ENCODE data around the gene APOC3.
A peak's percentile ranks its signal among the peaks of the same experiment; 100 is the strongest.

The APOC3 gene

DNA sequence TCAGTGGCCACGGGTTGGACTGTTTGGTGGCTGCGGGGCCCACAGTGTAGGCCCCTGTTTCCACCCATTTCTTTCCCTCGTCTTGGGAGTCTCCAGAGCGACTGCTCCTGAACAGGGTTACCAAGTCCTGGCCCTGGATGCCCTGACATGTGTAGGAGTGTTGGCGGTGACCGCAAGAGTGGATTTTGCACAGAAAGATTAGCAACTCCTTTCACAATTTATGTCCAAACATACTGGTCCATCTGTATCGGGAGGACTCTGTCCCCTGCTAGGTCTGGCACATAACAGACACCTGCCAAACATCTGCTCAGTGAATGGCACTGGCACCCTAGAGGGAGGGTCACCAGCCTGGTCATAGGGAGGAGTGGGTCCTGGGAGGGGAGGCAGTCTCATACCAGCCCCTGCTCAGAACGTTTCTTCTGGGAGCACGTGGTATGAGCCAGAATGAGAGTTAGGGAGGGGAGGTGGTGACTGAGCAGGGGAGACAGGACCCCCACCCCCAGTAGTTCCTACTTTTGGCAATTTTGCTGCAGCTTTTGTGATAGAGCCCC is 11.1 kb downstream of the APOC3 start:
- no peaks in the 10 kb centered on the region; the same call in 1 of the 2 replicates for H3K4me1 ChIP-seq (ENCODE audit: control insufficient read depth, insufficient read depth, low read length)
- no peaks in the 10 kb centered on the region for H3K9me3 ChIP-seq (ENCODE audit: control insufficient read depth, insufficient read depth, low read length)
- no peak overlapping the region for H3K9ac ChIP-seq (ENCODE audit: low read depth, low read length)
- H3K27me3 ChIP-seq (ENCODE audit: control insufficient read depth, insufficient read depth, low read length), result no peaks in the 10 kb centered on the region
- peaks cover 22% of the 10 kb centered on the region for H3K36me3 ChIP-seq (ENCODE audit: control insufficient read depth, insufficient read depth, low read length)
- no peak overlapping the region for H3K27ac ChIP-seq (ENCODE audit: low read depth, low read length)
- H3K4me3 ChIP-seq (ENCODE audit: low read depth, low read length), result no peak overlapping the region

DNA sequence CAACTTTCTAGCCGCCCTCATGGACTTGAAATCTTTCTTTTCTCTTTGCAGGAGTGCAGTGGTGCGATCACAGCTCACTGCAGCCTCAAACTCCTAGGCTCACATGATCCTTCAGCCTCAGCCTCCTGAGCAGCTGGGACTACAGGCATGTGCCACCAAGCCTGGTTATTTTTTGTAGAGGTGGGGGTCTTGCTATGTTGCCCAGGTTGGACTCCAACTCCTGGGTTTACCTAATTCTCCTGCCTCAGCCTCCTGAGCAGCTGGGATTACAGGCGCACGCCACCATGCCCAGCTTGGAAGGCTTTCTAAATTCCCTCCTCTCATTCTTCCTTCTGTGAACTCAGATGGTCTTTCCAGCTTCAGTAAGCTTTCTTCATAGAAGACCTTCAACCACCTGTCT is 12.4 kb downstream of the APOC3 start:
- no peaks in the 10 kb centered on the region; the same call in 1 of the 2 replicates for H3K4me1 ChIP-seq (ENCODE audit: control insufficient read depth, insufficient read depth, low read length)
- no peak overlapping the region for H3K9ac ChIP-seq (ENCODE audit: low read depth, low read length)
- peaks cover 35% of the 10 kb centered on the region for H3K36me3 ChIP-seq (ENCODE audit: control insufficient read depth, insufficient read depth, low read length)
- no peaks in the 10 kb centered on the region for H3K9me3 ChIP-seq (ENCODE audit: control insufficient read depth, insufficient read depth, low read length)
- H3K27me3 ChIP-seq (ENCODE audit: control insufficient read depth, insufficient read depth, low read length), result no peaks in the 10 kb centered on the region
- no peak overlapping the region for H3K27ac ChIP-seq (ENCODE audit: low read depth, low read length)
- no peak overlapping the region for H3K4me3 ChIP-seq (ENCODE audit: low read depth, low read length)

DNA sequence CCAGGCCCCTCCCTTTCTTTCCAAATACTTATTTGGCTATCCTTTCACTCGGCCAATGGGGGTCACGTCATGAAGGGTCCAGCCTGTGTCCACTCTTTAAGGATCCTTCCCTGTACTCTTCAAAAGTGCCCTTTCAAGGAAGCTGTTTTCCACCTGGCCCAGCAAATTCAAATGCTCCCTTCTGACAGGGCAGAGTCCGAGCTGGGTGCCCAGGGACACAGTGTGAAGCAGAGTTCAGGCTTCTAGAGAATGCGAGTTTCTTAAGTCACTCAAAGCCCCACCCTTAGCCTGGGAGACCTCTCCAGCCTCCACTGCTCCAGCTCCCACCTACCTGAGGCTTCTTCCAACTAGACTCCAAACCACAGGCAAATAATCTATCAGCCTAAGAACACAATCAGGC is 13.2 kb downstream of the APOC3 start:
- no peaks in the 10 kb centered on the region for H3K9me3 ChIP-seq (ENCODE audit: control insufficient read depth, insufficient read depth, low read length)
- H3K9ac ChIP-seq (ENCODE audit: low read depth, low read length), result no peak overlapping the region
- H3K27me3 ChIP-seq (ENCODE audit: control insufficient read depth, insufficient read depth, low read length), result no peaks in the 10 kb centered on the region
- no peaks in the 10 kb centered on the region; the same call in 1 of the 2 replicates for H3K4me1 ChIP-seq (ENCODE audit: control insufficient read depth, insufficient read depth, low read length)
- no peak overlapping the region for H3K27ac ChIP-seq (ENCODE audit: low read depth, low read length)
- no peak overlapping the region for H3K4me3 ChIP-seq (ENCODE audit: low read depth, low read length)
- H3K36me3 ChIP-seq (ENCODE audit: control insufficient read depth, insufficient read depth, low read length), result peaks cover 42% of the 10 kb centered on the region

DNA sequence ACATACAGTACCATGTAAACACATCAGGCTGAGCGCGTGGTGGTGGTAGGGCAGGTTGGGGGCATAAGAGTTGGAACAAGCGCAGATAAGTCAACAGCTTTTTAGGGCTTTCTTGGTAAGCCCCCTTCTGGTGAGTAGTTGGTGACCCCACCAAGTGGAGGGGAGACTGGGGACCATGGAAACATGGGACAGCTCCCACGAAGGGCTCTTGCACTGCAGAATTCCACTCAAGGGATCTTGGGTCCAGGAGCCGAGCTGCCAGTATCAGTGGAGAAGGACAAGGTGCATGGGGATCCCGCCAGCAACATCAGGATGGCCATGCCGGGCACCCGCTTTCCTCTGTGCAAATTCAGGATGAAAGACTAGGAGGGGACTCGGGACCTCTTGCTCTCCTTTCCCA is 14.0 kb downstream of the APOC3 start:
- Histone ChIP-seq H3K36me3 (ENCODE audit: control insufficient read depth, insufficient read depth, low read length) (peaks cover 47% of the 10 kb centered on the region), H3K4me1 (ENCODE audit: control insufficient read depth, insufficient read depth, low read length) (no peaks in the 10 kb centered on the region; the same call in 1 of the 2 replicates), H3K4me3 (ENCODE audit: low read depth, low read length) (no peak overlapping the region), H3K9me3 (ENCODE audit: control insufficient read depth, insufficient read depth, low read length) (no peaks in the 10 kb centered on the region), H3K27me3 (ENCODE audit: control insufficient read depth, insufficient read depth, low read length) (no peaks in the 10 kb centered on the region), H3K27ac (ENCODE audit: low read depth, low read length) (peak overlapping the region; percentile 36), H3K9ac (ENCODE audit: low read depth, low read length) (no peak overlapping the region)

DNA sequence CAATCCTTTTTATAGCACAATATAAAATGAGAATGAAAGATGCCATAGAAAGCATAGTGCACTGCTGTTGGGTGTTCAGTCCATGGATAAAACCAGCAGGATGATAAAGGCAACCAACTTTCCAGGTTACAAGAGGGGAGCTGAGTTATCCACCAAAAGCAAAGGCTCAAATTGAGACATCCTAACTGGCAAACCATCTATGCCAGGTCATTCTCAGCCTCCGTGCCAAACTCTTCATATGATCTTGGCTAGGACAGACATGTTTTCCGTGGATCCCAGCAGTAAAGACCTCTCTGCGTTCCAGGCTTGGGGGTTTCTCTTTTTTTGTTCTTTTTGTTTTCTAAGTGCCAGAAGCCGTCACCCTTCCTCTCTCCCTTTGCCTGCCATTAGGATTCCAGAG is 15.0 kb downstream of the APOC3 start:
- Histone ChIP-seq H3K4me3 (ENCODE audit: low read depth, low read length) (no peak overlapping the region), H3K9ac (ENCODE audit: low read depth, low read length) (no peak overlapping the region), H3K27me3 (ENCODE audit: control insufficient read depth, insufficient read depth, low read length) (no peaks in the 10 kb centered on the region), H3K9me3 (ENCODE audit: control insufficient read depth, insufficient read depth, low read length) (no peaks in the 10 kb centered on the region), H3K27ac (ENCODE audit: low read depth, low read length) (no peak overlapping the region), H3K4me1 (ENCODE audit: control insufficient read depth, insufficient read depth, low read length) (no peaks in the 10 kb centered on the region; the same call in 1 of the 2 replicates), H3K36me3 (ENCODE audit: control insufficient read depth, insufficient read depth, low read length) (peaks cover 57% of the 10 kb centered on the region)

DNA sequence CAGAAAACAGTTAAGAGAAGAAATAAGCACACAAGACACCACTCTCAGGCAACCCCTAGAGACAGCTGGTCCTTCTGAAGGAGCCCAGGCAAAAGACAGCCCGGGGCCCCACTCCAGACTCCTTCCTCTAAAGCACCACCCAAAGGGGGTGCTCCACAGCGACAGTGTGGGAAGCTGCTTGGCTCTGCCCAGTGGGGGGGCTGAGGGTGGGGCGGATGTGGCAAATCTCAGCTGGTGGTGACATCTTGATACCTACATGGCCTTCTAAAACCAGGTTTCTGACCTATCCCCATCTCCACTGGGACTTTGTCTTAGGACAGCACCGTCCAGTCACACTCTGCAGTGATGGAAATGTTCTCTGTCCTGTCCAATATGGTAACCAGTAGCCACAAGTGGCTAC is 17.9 kb downstream of the APOC3 start:
- Histone ChIP-seq H3K9ac (ENCODE audit: low read depth, low read length) (no peak overlapping the region), H3K9me3 (ENCODE audit: control insufficient read depth, insufficient read depth, low read length) (no peaks in the 10 kb centered on the region), H3K4me3 (ENCODE audit: low read depth, low read length) (no peak overlapping the region), H3K27me3 (ENCODE audit: control insufficient read depth, insufficient read depth, low read length) (no peaks in the 10 kb centered on the region), H3K4me1 (ENCODE audit: control insufficient read depth, insufficient read depth, low read length) (no peaks in the 10 kb centered on the region), H3K27ac (ENCODE audit: low read depth, low read length) (no peak overlapping the region), H3K36me3 (ENCODE audit: control insufficient read depth, insufficient read depth, low read length) (peaks cover 57% of the 10 kb centered on the region)

DNA sequence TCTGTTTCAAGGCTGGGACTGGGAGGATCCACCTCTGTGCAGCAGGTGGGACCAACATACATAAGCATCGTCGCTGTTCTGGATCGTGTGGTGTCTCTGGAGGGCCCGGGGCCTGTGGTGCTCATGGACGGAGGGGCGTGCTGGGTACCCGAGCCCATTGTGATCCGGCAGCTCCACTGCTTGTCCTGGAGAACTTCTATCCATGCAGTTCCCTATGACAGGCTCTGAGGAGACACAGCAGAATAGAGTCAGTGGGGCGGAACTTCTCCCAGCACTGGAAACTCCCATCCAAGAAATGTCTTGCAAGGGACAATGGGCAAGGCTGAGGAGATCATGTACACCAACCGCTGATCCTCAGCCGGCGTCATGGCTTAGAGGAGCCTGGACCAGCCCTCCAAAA is 19.4 kb downstream of the APOC3 start:
- H3K4me1 ChIP-seq (ENCODE audit: control insufficient read depth, insufficient read depth, low read length), result no peaks in the 10 kb centered on the region
- H3K9me3 ChIP-seq (ENCODE audit: control insufficient read depth, insufficient read depth, low read length), result no peaks in the 10 kb centered on the region
- H3K4me3 ChIP-seq (ENCODE audit: low read depth, low read length), result no peak overlapping the region
- H3K27ac ChIP-seq (ENCODE audit: low read depth, low read length), result no peak overlapping the region
- H3K27me3 ChIP-seq (ENCODE audit: control insufficient read depth, insufficient read depth, low read length), result no peaks in the 10 kb centered on the region
- no peak overlapping the region for H3K9ac ChIP-seq (ENCODE audit: low read depth, low read length)
- peaks cover 54% of the 10 kb centered on the region for H3K36me3 ChIP-seq (ENCODE audit: control insufficient read depth, insufficient read depth, low read length)

DNA sequence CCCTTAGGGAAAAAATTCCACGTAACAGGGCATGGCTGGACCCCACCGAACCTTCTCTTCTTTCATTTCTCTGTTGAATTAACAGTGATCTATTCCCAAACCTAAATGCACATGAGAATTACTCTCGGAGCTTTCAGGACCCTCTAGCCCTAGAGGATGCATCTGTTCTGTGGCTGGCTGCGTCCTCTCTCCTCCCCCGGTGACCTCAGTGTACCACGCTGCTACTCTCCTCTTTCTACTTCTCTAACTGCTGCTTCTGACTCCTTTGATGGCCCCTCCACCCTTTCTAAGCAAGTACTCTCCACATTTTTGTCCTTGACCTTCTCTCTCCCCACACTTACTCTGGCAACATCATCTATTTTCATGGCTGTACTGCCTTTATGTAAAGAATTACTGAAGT is 19.8 kb downstream of the APOC3 start:
- no peaks in the 10 kb centered on the region for H3K9me3 ChIP-seq (ENCODE audit: control insufficient read depth, insufficient read depth, low read length)
- no peak overlapping the region for H3K4me3 ChIP-seq (ENCODE audit: low read depth, low read length)
- no peak overlapping the region for H3K9ac ChIP-seq (ENCODE audit: low read depth, low read length)
- peaks cover 58% of the 10 kb centered on the region for H3K36me3 ChIP-seq (ENCODE audit: control insufficient read depth, insufficient read depth, low read length)
- no peaks in the 10 kb centered on the region for H3K27me3 ChIP-seq (ENCODE audit: control insufficient read depth, insufficient read depth, low read length)
- no peaks in the 10 kb centered on the region for H3K4me1 ChIP-seq (ENCODE audit: control insufficient read depth, insufficient read depth, low read length)
- no peak overlapping the region for H3K27ac ChIP-seq (ENCODE audit: low read depth, low read length)

DNA sequence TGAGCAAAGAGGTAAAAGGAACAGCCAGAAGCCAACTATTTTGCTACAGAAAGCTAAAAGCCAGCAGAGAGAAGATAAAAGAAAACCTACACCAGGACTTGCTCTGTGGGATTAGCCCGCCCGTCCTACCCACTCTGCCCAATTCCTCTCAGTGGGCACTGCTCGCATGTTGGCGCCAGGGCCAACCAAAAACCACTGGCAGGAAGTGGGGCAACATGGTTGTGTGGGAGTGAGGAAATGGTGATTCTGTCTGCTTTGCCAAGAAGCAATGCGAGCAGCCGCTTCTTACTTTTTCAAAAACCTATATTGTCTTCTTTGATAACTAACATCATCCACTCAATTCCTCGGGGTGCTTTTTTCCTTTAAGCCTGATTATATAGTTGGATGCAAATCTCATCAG is 21.9 kb downstream of the APOC3 start:
- H3K9ac ChIP-seq (ENCODE audit: low read depth, low read length), result no peak overlapping the region
- peaks cover 40% of the 10 kb centered on the region for H3K36me3 ChIP-seq (ENCODE audit: control insufficient read depth, insufficient read depth, low read length)
- no peak overlapping the region for H3K4me3 ChIP-seq (ENCODE audit: low read depth, low read length)
- no peaks in the 10 kb centered on the region for H3K4me1 ChIP-seq (ENCODE audit: control insufficient read depth, insufficient read depth, low read length)
- H3K27ac ChIP-seq (ENCODE audit: low read depth, low read length), result no peak overlapping the region
- H3K9me3 ChIP-seq (ENCODE audit: control insufficient read depth, insufficient read depth, low read length), result no peaks in the 10 kb centered on the region
- no peaks in the 10 kb centered on the region for H3K27me3 ChIP-seq (ENCODE audit: control insufficient read depth, insufficient read depth, low read length)

DNA sequence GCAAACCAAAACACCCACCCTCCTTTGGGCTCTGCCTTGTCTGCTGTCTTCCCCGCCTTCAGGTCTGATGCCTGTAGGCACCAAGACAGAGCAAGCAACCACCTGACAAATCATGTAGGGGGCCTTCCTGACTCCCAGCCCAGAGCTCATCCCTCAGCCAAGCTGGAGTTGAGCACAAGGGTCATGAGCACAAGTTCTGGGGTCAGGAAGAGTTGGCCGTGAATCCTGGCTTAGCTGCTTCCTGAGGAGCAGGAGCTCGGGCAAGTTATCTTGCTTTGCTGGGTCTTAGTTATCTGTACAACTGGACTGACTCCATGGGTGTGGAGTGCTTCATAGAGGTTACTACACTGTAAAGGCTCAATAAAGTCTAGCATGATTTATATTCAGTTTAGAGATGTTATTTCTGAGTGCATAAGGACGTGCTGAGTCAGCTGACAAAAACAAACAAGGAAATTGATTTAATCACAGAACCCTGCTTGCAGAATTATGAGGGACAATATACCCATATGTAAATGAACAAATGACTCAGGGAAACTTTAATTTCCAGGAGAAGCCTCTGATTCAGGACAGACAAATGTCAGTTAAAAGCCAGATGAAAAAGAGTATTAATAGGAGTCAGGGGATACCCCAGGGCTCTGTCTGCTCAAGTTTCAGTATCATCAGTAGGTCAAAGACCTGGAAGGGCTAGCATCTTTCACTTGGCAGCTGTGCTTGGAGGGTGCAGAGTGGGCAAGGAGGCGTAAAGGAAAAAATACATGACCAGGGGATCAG is 22.7 kb downstream of the APOC3 start:
- no peak overlapping the region for H3K9ac ChIP-seq (ENCODE audit: low read depth, low read length)
- H3K27ac ChIP-seq (ENCODE audit: low read depth, low read length), result no peak overlapping the region
- no peaks in the 10 kb centered on the region for H3K9me3 ChIP-seq (ENCODE audit: control insufficient read depth, insufficient read depth, low read length)

DNA sequence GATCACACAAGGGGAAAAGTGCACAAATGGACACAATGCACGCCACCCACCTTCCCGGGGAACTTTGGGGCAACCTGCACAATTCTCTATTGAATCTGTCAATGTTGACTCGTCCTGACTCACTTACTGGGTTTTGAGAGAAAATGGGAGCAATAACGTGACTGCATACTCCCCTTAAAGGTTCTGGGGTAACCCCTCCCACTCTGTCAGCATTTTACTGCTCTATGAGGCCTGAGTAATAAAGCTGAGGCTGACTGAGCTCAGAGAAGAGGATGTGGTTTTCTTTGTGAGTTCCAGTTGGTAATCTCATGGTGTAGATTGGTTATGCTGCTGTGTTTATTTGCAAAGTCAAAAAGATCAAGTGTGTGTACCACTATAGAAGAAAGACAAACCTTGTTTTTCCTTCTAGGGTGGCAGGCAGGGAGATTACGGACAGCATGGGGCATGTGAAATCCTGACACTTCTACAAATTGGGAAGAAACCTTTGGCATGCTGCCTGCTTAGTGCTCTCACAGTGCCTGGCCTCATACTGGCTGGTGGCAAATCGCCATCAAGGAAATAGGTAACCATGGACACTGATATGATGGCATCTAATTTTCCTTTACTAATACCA is 23.9 kb downstream of the APOC3 start:
- no peak overlapping the region for H3K4me3 ChIP-seq (ENCODE audit: low read depth, low read length)
- H3K9ac ChIP-seq (ENCODE audit: low read depth, low read length), result no peak overlapping the region
- peaks cover 43% of the 10 kb centered on the region for H3K36me3 ChIP-seq (ENCODE audit: control insufficient read depth, insufficient read depth, low read length)
- H3K27me3 ChIP-seq (ENCODE audit: control insufficient read depth, insufficient read depth, low read length), result no peaks in the 10 kb centered on the region
- no peaks in the 10 kb centered on the region for H3K9me3 ChIP-seq (ENCODE audit: control insufficient read depth, insufficient read depth, low read length)
- no peaks in the 10 kb centered on the region for H3K4me1 ChIP-seq (ENCODE audit: control insufficient read depth, insufficient read depth, low read length)
- no peak overlapping the region for H3K27ac ChIP-seq (ENCODE audit: low read depth, low read length)

More for the DNA sequence above, 22.7 kb downstream of the APOC3 start:
- Histone ChIP-seq H3K4me3 (ENCODE audit: low read depth, low read length) (no peak overlapping the region), H3K4me1 (ENCODE audit: control insufficient read depth, insufficient read depth, low read length) (no peaks in the 10 kb centered on the region), H3K36me3 (ENCODE audit: control insufficient read depth, insufficient read depth, low read length) (peaks cover 40% of the 10 kb centered on the region), H3K27me3 (ENCODE audit: control insufficient read depth, insufficient read depth, low read length) (no peaks in the 10 kb centered on the region)

Data from HUES48 (cell line).